Lower leg skin (tissue), 4 donors: ENCODE data around the gene APBB2. TPM values are rescaled to one million over a fixed set of nuclear protein-coding genes. Genes with fewer than 3 reads are reported as not detected.

Source experiments
- DNase-seq, 2 donors: peaks; one replicate each; pipeline ENCODE4 v3.0.0-alpha.2; 2019; ENCODE audit warnings: low spot score in 2 of 2
- H3K4me3 ChIP-seq: fragments of 200-600 bp; sonication (generic); 2 replicates; pipeline ENCODE4 v1.5.1; 2017; ENCODE audit warnings: mild to moderate bottlenecking, low read depth; ENCODE audit not compliant: poor library complexity, severe bottlenecking
- POLR2A ChIP-seq, 2 donors: fragments of 450-650 bp; IDR thresholded peaks; one replicate each; pipeline ENCODE4 v1.6.1; 2016 to 2017; ENCODE audit warnings: antibody characterized with exemption in 2 of 2, mild to moderate bottlenecking in 1 of 2, moderate library complexity in 1 of 2
- WGBS, 2 donors: methylation state at CpG; one replicate each; pipeline ENCODE4 v1.1.5; 2018; 5-methylcytosine and 5-hydroxymethylcytosine counted together
- intact Hi-C: fragments of 100-400 bp; cut with DNase I; formaldehyde crosslinking; loops from one replicate; pipeline ENCODE4 v1.15.0; 2023; ENCODE audit warnings: low total_unique reads
- total RNA-seq, 4 donors: library from RNA; depleted of rRNA; stranded (reverse); fragments of >200 nt; gene quantifications; one replicate each; pipeline ENCODE4 v1.1.0, GENCODE V29; 2016
- TF ChIP-seq, protein P1 (sequence below), 3 donors: fragments of 450-650 bp; IDR thresholded peaks; one replicate each; pipeline ENCODE4 v1.5.1; 2016; ENCODE audit warnings: antibody characterized with exemption in 3 of 3, mild to moderate bottlenecking in 3 of 3, moderate library complexity in 2 of 3

APBB2 gene
- total RNA-seq, 4 donors from 2014 or later: 24.0 to 49.2 (median 43.3) TPM

DNA sequence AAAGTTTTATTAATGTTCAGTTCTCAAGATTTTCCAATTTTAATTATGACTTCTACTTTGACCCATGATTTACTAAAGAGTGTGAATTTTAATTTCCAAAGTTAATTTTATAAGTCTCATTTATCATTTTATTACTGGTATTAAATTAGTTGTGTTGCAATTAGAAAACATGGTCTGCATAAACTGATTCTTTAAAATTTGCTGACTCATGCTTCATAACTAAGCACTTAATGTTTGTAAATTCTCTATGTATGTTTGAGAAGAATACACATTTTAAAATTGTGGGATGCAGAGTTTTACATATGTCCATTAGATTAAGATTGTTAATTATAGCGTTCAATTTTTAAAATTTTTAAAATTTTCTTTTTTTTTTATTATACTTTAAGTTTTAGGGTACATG, 22.2 kb upstream of the APBB2 start:
- DNase-seq: no peak
- 98% methylated on average over 1 of the region's 1 CpG for WGBS, 2 donors
- TF ChIP-seq POLR2A (IDR thresholded peaks at IDR 0.05): no peak
- TF ChIP-seq, protein P1, sequence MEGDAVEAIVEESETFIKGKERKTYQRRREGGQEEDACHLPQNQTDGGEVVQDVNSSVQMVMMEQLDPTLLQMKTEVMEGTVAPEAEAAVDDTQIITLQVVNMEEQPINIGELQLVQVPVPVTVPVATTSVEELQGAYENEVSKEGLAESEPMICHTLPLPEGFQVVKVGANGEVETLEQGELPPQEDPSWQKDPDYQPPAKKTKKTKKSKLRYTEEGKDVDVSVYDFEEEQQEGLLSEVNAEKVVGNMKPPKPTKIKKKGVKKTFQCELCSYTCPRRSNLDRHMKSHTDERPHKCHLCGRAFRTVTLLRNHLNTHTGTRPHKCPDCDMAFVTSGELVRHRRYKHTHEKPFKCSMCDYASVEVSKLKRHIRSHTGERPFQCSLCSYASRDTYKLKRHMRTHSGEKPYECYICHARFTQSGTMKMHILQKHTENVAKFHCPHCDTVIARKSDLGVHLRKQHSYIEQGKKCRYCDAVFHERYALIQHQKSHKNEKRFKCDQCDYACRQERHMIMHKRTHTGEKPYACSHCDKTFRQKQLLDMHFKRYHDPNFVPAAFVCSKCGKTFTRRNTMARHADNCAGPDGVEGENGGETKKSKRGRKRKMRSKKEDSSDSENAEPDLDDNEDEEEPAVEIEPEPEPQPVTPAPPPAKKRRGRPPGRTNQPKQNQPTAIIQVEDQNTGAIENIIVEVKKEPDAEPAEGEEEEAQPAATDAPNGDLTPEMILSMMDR (IDR thresholded peaks at IDR 0.05): no peak
- H3K4me3 ChIP-seq: no peak overlapping the region
- intact Hi-C loops: no loop called here

- H3K4me3 ChIP-seq: no peak overlapping the region
- 96 to 97% methylated on average over 1 of the region's 1 CpG for WGBS, 2 donors
- TF ChIP-seq, protein P1 (IDR thresholded peaks at IDR 0.05): no peak
- TF ChIP-seq POLR2A (IDR thresholded peaks at IDR 0.05): no peak
- intact Hi-C loops: no loop called here
- DNase-seq: no peak
Measured at GRCh38 chr4:41236032-41236431, 21.7 kb upstream of the APBB2 start.

GRCh38 chr4:41232856-41233255, 18.5 kb upstream of the APBB2 start:
- no peak for TF ChIP-seq POLR2A (IDR thresholded peaks at IDR 0.05)
- TF ChIP-seq, protein P1 (IDR thresholded peaks at IDR 0.05): no peak
- no peak for DNase-seq
- intact Hi-C loops: no loop called here
- no peak overlapping the region for H3K4me3 ChIP-seq
- 90 to 92% methylated on average over 3 of the region's 3 CpGs for WGBS, 2 donors

GRCh38 chr4:41232406-41232805, 18.1 kb upstream of the APBB2 start:
- WGBS, 2 donors: 70 to 92% methylated on average over 5 of the region's 5 CpGs
- TF ChIP-seq, protein P1 (IDR thresholded peaks at IDR 0.05): no peak
- TF ChIP-seq POLR2A (IDR thresholded peaks at IDR 0.05): no peak
- no peak for DNase-seq
- no peak overlapping the region for H3K4me3 ChIP-seq
- intact Hi-C loops: no loop called here

GRCh38 chr4:41227902-41228301, 13.6 kb upstream of the APBB2 start:
- no peak for DNase-seq
- no peak overlapping the region for H3K4me3 ChIP-seq
- 75 to 81% methylated on average over 4 of the region's 4 CpGs for WGBS, 2 donors
- TF ChIP-seq, protein P1 (IDR thresholded peaks at IDR 0.05): no peak
- no peak for TF ChIP-seq POLR2A (IDR thresholded peaks at IDR 0.05)
- intact Hi-C loops: no loop called here
